Panc1 (cell line): ENCODE measurements around the gene PHACTR2. TPM values are rescaled to one million over a fixed set of nuclear protein-coding genes. Genes with fewer than 3 reads are reported as not detected.

Source experiments
- ATAC-seq: fragments of 200-7000 bp; cut with Tn5 transposase; 2 replicates; pipeline ENCODE4 v1.9.1; 2020; ENCODE audit warnings: mild to moderate bottlenecking, moderate library complexity
- BruUV-seq: library from RNA; stranded (reverse); fragments of 400-500 nt; replicated peaks from 2 replicates; lab custom pipeline; 2021; lab: Mats Ljungman, UMichigan
- CTCF ChIA-PET: fragments of 300-600 bp; sonication (Branson Sonifier 250); formaldehyde crosslinking; loops from one replicate; lab custom pipeline; 2022; ENCODE audit warnings: antibody characterized with exemption; lab: Charles Lee
- POLR2A ChIA-PET: fragments of 300-600 bp; sonication (Branson Sonifier 250); formaldehyde crosslinking; loops from one replicate; lab custom pipeline; 2022; ENCODE audit warnings: antibody characterized with exemption; lab: Charles Lee
- DNase-seq: peaks from one replicate; pipeline ENCODE4 v3.0.0-alpha.2; 2010; ENCODE audit warnings: low read depth, low spot score
- H3K27ac ChIP-seq: 2 replicates; pipeline ENCODE4 v1.5.1; 2011; ENCODE audit warnings: mild to moderate bottlenecking, low read length, inconsistent platforms
- H3K27me3 ChIP-seq: fragments of 200-500 bp; sonication (Bioruptor generic); 2 replicates; pipeline ENCODE4 v1.6.0; 2014; ENCODE audit warnings: low read length, inconsistent platforms; ENCODE audit not compliant: control insufficient read depth, insufficient read depth
- H3K36me3 ChIP-seq: fragments of 200-500 bp; sonication (Bioruptor generic); 2 replicates; pipeline ENCODE4 v1.5.1; 2014; ENCODE audit warnings: inconsistent platforms, mild to moderate bottlenecking, low read length, moderate library complexity; ENCODE audit not compliant: control insufficient read depth, insufficient read depth
- H3K4me1 ChIP-seq: 2 replicates; pipeline ENCODE4 v1.5.1; 2011; ENCODE audit warnings: inconsistent platforms, mild to moderate bottlenecking, low read length, moderate library complexity; ENCODE audit not compliant: control insufficient read depth, insufficient read depth
- H3K4me3 ChIP-seq, 2 experiments: 2 replicates each; pipeline ENCODE4 v1.5.1; 2011 to 2012; ENCODE audit warnings: low read depth in 2 of 2, low read length in 2 of 2, mild to moderate bottlenecking in 2 of 2, inconsistent platforms in 1 of 2, moderate library complexity in 1 of 2
- H3K9me3 ChIP-seq: fragments of 200-500 bp; sonication (Bioruptor generic); 2 replicates; pipeline ENCODE4 v1.5.1; 2014; ENCODE audit warnings: low read depth, mild to moderate bottlenecking, inconsistent platforms, low read length, moderate library complexity; ENCODE audit not compliant: control insufficient read depth, insufficient read depth
- POLR2AphosphoS5 ChIP-seq: IDR thresholded peaks from 2 replicates; pipeline ENCODE4 v1.6.1; 2012; ENCODE audit warnings: mild to moderate bottlenecking, low read depth, low read length, moderate library complexity
- SIN3A ChIP-seq: IDR thresholded peaks from 2 replicates; pipeline ENCODE4 v1.6.1; 2012; ENCODE audit warnings: low read depth, mild to moderate bottlenecking, low read length, moderate library complexity, borderline replicate concordance; ENCODE audit not compliant: insufficient read depth
- TCF7L2 ChIP-seq: IDR thresholded peaks from 2 replicates; pipeline ENCODE4 v1.6.1; 2011; ENCODE audit warnings: mild to moderate bottlenecking, low read depth, low read length, inconsistent platforms
- in situ Hi-C: cut with HindIII; loops from 2 replicates; pipeline ENCODE4 v1.10.0; 2016; ENCODE audit warnings: low sequenced_read_pairs, low pct_unique_long_range_greater_than_20kb
- intact Hi-C: fragments of 100-400 bp; cut with micrococcal nuclease; formaldehyde crosslinking; loops from one replicate; pipeline ENCODE4 v1.10.0; 2022; ENCODE audit not compliant: unreplicated experiment
- total RNA-seq: library from RNA; stranded (reverse); gene quantifications from one replicate; pipeline ENCODE4 v1.2.1, GENCODE V29; 2021; ENCODE audit not compliant: unreplicated experiment
- TF ChIP-seq, protein P1 (sequence below), 2 experiments: IDR thresholded peaks; 2 replicates each; pipeline ENCODE4 v1.6.1; 2011 to 2012; ENCODE audit warnings: low read depth in 2 of 2, control low read depth in 1 of 2, low read length in 1 of 2, mild to moderate bottlenecking in 1 of 2, moderate library complexity in 1 of 2; ENCODE audit not compliant: insufficient read depth in 1 of 2
- TF ChIP-seq, protein P2 (sequence below): fragments of 450-650 bp; IDR thresholded peaks from 2 replicates; pipeline ENCODE4 v1.5.1; 2017; ENCODE audit warnings: mild to moderate bottlenecking

The PHACTR2 gene
- total RNA-seq, 1 experiment from 2014 or later: 59.9 TPM

DNA sequence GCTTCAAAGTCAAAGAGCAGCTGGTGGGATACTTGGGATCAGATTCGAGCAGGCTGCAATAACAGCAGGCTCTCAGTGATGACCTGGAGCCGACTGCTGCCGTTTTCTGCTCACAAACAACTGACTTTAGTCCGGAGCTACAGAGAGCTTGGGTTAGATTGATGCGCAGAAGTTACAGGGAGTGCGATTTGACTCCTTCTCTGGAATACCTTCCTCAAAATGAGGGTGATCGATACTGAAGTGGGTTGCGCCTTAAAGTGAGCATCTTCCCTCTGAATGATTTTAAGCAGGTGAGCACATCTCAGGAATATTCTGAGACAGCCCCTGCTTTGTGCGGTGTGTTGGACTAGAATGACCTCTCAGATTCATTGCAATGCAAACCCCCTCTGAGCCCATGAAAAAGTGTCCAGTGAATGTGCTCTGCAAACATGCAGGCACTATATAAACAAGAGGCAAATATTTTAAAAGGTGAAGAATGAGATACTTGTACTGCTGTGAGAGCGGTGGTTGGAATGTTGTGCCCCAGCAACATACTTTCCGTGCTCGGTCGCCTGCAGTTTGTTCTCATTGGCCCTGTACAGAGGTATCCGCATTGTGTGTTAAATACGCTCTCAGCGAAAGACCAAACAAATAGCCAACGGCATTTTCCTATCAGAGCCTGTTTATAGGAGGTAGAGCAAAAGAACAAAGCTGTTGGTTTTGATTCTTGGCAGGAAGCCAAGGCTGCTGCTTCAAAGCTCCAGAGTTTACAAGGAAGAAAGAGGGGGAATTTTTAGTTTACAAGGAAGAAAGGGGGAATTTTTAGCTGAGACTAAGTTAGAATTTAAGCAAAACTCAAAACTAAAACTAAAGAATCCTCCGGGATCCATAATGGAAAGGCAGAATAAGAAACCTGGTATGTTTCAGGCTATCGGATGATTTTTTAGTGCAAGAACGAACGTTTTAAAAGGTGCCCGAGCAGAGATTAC lies 67.7 kb downstream of the PHACTR2 start:
- Histone ChIP-seq H3K4me1 (peaks cover 66% of the 10 kb centered on the region), H3K27ac (peak overlapping the region; percentile 99), H3K27me3 (no peaks in the 10 kb centered on the region), H3K9me3 (no peaks in the 10 kb centered on the region), H3K4me3 (peak overlapping the region; percentile 31 to 51), H3K36me3 (no peaks in the 10 kb centered on the region)
- ATAC-seq: peak; percentile 93
- ChIA-PET POLR2A (interaction anchor here (0.7 kb wide), 1 partner anchor 68 kb away, joined by 3 read pairs; the partner anchor contains the start of gene PHACTR2), CTCF (no interaction called here)
- in situ Hi-C loops (no loop called here), intact Hi-C loops (loop anchor here (10.0 kb wide), 1 partner anchor 171 kb away; no protein-coding TSS in a partner anchor)
- BruUV-seq: no TSS peak
- no peak for TF ChIP-seq SIN3A
- peak; percentile 82 for TF ChIP-seq POLR2AphosphoS5
- TF ChIP-seq, protein P1, sequence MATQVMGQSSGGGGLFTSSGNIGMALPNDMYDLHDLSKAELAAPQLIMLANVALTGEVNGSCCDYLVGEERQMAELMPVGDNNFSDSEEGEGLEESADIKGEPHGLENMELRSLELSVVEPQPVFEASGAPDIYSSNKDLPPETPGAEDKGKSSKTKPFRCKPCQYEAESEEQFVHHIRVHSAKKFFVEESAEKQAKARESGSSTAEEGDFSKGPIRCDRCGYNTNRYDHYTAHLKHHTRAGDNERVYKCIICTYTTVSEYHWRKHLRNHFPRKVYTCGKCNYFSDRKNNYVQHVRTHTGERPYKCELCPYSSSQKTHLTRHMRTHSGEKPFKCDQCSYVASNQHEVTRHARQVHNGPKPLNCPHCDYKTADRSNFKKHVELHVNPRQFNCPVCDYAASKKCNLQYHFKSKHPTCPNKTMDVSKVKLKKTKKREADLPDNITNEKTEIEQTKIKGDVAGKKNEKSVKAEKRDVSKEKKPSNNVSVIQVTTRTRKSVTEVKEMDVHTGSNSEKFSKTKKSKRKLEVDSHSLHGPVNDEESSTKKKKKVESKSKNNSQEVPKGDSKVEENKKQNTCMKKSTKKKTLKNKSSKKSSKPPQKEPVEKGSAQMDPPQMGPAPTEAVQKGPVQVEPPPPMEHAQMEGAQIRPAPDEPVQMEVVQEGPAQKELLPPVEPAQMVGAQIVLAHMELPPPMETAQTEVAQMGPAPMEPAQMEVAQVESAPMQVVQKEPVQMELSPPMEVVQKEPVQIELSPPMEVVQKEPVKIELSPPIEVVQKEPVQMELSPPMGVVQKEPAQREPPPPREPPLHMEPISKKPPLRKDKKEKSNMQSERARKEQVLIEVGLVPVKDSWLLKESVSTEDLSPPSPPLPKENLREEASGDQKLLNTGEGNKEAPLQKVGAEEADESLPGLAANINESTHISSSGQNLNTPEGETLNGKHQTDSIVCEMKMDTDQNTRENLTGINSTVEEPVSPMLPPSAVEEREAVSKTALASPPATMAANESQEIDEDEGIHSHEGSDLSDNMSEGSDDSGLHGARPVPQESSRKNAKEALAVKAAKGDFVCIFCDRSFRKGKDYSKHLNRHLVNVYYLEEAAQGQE (IDR thresholded peaks at IDR 0.05; ENCODE audit: insufficient read depth in 1 of 2, low read depth in 2 of 2, low read length in 1 of 2): peak in 1 of 2 experiments; percentile 31; a peak in 1 of 4 replicates
- TF ChIP-seq, protein P2, sequence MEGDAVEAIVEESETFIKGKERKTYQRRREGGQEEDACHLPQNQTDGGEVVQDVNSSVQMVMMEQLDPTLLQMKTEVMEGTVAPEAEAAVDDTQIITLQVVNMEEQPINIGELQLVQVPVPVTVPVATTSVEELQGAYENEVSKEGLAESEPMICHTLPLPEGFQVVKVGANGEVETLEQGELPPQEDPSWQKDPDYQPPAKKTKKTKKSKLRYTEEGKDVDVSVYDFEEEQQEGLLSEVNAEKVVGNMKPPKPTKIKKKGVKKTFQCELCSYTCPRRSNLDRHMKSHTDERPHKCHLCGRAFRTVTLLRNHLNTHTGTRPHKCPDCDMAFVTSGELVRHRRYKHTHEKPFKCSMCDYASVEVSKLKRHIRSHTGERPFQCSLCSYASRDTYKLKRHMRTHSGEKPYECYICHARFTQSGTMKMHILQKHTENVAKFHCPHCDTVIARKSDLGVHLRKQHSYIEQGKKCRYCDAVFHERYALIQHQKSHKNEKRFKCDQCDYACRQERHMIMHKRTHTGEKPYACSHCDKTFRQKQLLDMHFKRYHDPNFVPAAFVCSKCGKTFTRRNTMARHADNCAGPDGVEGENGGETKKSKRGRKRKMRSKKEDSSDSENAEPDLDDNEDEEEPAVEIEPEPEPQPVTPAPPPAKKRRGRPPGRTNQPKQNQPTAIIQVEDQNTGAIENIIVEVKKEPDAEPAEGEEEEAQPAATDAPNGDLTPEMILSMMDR: no peak
- peak; percentile 99 for TF ChIP-seq TCF7L2
- no peak for DNase-seq

DNA sequence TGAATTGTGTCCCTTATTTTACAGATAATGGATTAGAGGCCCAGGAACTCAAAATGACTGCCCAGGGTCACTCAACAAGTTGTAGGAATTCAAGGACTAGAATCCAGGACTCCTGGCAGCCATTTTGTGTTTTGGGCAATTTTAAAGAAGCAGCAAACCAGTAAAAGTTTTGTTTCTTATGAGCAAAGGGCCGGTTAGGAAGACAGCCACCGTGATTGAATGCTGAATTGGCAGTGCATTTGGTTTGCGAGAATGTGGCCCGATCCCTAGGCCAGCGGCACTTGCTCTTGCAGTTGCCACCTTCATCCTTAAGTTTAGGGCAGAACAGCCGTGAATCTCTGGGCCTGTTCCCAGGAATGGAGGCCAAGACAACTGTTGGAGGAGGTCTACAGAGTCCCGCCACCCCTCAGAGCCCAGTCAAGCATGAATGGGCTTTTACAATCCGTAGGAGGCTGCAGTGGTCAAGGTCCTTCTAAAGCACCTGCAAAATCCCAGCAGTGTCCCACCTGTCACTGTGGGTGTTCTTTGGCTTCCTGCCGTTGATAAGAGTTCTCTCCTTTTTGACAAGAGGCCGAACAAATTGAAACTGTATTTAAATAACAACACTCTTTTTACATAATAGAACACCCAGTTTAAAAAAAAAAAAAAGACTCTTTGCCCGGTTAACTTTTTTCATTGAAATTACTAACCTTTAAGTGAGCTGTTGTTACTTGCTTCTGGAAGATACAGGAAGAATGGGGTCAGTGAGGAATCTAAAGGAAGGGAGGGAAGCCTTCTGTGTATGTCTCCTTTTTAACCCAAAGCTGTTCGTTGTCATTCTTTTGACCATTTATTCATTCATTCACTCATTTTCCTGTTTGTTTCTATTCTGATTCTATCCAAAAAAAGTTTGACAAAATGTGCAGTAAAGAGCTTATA lies 68.7 kb downstream of the PHACTR2 start:
- no TSS peak for BruUV-seq
- DNase-seq: no peak
- ChIA-PET POLR2A (interaction anchor here (0.7 kb wide), 1 partner anchor 266 kb away, joined by 5 read pairs; no protein-coding TSS in a partner anchor), CTCF (no interaction called here)
- Histone ChIP-seq H3K36me3 (no peaks in the 10 kb centered on the region), H3K4me1 (peaks cover 66% of the 10 kb centered on the region), H3K4me3 (peak overlapping the region; percentile 31 to 51; a peak in 3 of 4 replicates), H3K27ac (peak overlapping the region; percentile 99), H3K27me3 (no peaks in the 10 kb centered on the region), H3K9me3 (no peaks in the 10 kb centered on the region)
- in situ Hi-C loops (no loop called here), intact Hi-C loops (loop anchor here (10.0 kb wide), 1 partner anchor 172 kb away; no protein-coding TSS in a partner anchor)
- ATAC-seq: no peak
- TF ChIP-seq SIN3A: no peak
- TF ChIP-seq, protein P1 (IDR thresholded peaks at IDR 0.05; ENCODE audit: insufficient read depth in 1 of 2, low read depth in 2 of 2, low read length in 1 of 2): no peak
- no peak for TF ChIP-seq TCF7L2
- TF ChIP-seq, protein P2: no peak
- no peak for TF ChIP-seq POLR2AphosphoS5
